ENCODE results near the gene PRMT5.
A peak's percentile ranks its signal among the peaks of the same experiment; 100 is the strongest.

The PRMT5 gene

DNA sequence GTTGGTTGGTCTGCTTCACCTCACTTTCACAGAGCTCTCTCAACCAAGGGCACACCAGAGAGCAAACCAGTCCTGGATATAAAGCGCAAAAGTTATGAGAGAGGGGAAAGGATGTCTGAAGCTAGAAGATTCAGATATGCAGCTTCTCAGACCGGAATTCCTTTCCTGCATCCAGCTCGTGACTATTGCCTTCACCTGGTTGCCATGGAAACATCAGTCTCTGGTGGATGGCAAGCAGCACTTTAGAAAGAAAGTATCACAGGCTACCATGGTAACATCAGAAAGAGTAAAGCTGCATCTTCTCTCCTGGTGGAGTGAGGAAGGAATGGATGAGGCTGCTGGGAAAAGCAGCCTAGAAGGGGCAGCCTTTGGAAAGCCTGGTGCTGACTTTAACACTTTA, 32.4 kb downstream of the PRMT5 start:
- DNase-seq, result no peak

- DNase-seq, result no peak
Measured at GRCh38 chr14:22896356-22896755, 32.8 kb downstream of the PRMT5 start.

- no peak for DNase-seq
Measured at GRCh38 chr14:22895402-22895801, 33.8 kb downstream of the PRMT5 start.

GRCh38 chr14:22893706-22894105, 35.5 kb downstream of the PRMT5 start:
- DNase-seq, result no peak

DNA sequence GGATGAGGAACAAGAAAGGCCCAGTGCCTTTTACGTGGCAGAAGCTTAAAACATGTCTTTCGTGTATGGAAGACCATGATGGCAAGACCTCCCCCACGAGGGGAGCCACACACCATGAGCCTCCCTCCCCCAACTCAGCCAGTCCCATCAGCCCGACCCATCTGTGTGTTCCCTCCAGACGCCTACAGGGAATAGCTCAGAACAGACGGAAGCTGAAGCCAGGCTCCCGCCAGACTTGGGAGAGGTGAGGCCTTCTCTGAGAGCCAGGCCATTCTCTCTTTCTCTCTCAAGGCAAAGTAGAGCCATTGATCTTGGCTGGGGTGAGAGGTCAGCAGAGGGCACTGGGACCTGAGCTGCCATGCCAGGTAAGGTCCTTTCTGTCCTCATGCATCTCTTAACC, 36.7 kb downstream of the PRMT5 start:
- no peak for DNase-seq

- no peak for DNase-seq
Measured at GRCh38 chr14:22890416-22890815, 38.8 kb downstream of the PRMT5 start.

DNA sequence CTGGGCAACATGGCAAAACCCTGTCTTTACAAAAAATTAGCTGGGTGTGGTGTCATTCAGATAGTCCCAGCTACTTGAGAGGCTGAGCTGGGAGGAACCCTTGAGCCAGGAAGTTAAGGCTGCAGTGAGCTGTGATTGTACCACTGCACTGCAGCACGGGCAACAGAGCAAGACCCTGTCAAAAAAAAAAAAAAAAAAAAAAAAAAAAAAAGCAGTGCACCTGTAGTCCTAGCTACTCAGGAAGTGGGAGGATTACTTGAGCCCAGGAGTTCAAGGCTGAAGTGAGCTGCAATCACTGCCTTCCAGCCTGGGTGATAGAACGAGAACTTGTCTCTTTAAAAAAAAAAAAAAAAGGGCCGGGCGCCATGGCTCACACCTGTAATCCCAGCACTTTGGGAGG, 40.5 kb downstream of the PRMT5 start:
- no peak for DNase-seq

GRCh38 chr14:22887990-22888378, 41.2 kb downstream of the PRMT5 start:
- no peak for DNase-seq

GRCh38 chr14:22887260-22887989, 41.8 kb downstream of the PRMT5 start:
- DNase-seq, result peak; percentile 25 to 28

DNA sequence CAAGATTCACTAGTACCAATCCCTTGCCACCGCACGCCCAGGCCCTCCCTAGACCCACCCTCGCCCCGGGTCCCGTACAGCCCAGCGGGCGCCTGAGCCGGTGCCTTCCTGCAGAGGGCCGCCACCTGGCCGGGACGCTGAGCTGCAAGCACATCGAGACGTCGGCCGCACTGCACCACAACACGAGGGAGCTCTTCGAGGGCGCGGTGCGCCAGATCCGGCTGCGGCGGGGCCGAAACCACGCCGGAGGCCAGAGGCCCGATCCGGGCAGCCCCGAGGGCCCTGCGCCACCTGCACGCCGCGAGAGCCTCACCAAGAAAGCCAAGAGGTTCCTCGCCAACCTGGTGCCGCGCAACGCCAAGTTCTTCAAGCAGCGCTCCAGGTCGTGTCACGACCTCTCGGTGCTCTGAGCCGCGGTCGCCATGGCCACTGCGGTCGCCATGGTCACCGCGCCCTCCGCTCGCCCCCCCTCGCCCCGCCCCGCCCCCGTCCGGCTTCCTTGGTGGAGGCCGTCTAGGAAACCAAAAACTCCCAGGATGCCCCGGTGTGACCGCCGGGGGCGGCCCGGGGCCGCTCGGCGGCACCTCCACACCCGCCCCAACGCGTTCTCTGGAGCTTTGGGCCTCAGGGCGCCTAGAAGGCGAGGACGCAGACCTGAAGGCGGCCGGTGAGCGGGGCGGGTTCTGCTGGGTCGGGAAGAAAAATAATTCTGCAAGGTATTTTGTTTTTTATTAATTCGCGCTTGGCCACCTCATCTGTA, 42.5 kb downstream of the PRMT5 start:
- DNase-seq, result peak; percentile 7 to 32

DNA sequence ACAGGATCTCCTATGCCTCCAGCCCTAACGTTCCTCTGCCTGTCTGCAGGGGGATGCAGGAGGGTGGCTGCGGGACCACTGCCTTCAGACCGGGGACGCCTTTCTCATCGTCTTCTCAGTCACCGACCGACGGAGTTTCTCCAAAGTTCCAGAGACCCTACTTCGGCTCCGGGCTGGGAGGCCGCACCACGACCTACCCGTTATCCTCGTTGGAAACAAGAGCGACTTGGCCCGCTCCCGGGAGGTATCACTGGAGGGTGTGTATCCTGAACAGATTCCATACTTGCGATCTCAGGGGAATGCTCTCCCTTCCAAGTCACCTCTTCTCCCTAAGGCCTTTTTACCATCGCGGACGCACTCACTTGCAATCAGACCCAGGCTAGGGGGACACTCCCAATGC, 43.2 kb downstream of the PRMT5 start:
- DNase-seq, result no peak

GRCh38 chr14:22884738-22885523, 44.2 kb downstream of the PRMT5 start:
- no peak for DNase-seq

- peak; percentile 36 to 60 for DNase-seq
Measured at GRCh38 chr14:22884076-22884737, 45.0 kb downstream of the PRMT5 start.

GRCh38 chr14:22883173-22883976, 45.8 kb downstream of the PRMT5 start, which contains the start of gene REM2:
Gene REM2, plus strand, starts transcription at chr14:22883222. Its CDS starts 66 bp downstream, at chr14:22883288.
- no peak for DNase-seq

DNA sequence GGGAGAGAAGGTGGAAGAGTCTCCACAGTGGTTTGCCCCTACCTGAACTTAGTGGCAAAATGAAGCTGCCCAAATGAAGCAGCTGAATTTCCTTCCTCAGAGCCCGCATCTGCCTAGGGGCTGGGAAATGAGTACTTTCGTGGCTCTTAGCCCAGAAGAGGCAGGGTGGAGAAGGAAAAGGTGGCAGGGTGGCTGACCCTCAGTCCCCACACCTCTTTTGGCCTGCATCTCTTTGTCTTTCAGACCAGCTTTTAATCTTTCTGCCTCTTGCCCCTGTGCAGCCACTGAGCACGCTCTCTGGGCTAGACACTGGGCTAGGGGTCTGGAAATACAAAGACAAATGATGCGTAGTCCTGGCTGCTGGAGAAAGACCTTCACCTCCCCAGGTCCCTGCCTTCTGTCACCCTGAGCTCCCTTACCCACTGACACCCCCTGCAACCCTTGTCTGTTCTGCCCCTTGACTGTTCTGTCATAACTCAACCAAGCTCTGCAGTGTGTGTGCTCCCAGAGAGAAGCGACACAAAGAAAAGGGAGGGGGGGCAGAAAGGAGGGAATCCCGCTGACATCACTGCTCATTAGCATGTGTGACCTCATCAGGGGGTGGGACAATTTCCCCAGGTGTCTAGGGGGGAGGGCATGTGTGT, 46.5 kb downstream of the PRMT5 start:
- no peak for DNase-seq

DNA sequence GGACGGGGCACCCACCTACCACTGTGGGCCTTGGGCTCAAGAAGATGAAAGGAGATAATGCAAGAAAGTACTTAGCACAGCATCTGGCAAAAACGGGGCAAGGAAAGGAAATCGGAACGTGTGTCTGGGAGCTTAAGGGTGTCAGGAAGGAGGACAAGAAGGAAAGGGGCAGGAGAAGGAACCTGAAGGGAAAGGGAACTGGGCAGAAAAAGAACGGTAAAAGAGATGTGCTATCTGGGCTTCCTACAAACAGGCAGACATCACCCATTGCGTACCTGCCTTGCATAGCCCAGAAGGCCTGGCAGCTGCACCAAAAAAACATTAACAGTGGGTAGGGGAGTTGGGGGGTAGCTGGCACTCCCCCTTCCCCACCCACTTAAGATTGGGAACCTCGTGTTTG, 47.1 kb downstream of the PRMT5 start:
- no peak for DNase-seq

DNA sequence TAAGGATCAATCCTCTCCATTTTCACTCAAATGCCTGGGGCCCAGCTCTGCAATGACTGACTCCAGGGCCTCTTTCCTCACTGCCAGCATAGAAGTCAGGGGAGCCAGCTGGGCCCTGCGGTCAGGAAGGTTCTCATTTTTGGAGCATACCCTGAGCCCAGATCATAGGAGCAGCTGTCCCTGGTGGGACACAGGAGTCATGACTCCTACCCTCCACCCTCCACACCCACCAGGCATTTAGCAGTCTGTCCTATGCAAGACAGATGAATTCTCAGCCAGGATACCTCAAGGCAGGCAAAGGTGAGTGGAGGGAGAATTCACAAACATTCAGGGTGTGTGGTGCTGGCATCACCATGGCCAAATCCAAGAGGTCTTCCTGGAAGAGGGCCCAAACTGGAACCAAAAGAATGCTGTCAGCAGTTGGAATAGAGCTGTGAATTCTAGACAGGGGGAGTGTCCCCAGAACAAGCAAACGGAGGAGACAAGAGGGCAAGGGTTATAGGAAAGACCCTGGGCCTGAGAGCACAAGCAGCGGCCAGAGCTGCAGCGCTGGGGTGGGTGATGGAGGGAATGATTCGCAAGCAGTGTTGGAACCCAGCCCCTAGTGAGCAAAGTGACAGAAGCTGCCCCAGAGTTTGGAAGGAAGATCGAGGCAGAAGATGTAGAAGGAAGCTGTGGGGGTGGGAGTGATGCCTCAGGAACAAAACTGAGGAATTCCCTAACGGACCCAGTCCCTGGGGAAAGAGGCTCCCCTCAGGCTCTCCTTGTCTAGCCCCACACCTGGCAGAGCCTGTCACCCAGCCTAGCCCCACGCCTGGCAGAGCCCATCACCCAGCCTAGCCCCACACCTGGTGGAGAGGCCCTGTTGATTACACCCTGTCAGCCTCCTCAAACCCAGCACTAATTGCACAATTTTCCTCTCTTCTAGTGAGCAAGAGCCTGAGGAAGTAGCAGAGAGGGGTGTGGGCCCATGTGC, 50.6 kb downstream of the PRMT5 start:
- DNase-seq, result no peak

DNA sequence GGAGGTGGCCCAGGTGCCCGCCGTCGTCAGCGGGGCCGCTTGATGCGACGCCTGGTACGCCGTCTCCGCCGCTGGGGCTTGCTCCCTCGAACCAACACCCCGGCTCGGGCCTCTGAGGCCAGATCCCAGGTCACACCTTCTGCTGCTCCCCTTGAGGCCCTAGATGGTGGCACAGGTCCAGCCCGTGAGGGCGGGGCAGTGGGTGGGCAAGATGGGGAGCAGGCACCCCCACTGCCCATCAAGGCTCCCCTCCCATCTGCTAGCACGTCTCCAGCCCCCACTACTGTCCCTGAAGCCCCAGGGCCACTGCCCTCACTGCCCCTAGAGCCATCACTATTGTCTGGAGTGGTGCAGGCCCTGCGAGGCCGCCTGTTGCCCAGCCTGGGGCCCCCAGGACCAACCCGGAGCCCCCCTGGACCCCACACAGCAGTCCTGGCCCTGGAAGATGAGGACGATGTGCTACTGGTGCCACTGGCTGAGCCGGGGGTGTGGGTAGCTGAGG, 52.1 kb downstream of the PRMT5 start:
- DNase-seq, result no peak

DNA sequence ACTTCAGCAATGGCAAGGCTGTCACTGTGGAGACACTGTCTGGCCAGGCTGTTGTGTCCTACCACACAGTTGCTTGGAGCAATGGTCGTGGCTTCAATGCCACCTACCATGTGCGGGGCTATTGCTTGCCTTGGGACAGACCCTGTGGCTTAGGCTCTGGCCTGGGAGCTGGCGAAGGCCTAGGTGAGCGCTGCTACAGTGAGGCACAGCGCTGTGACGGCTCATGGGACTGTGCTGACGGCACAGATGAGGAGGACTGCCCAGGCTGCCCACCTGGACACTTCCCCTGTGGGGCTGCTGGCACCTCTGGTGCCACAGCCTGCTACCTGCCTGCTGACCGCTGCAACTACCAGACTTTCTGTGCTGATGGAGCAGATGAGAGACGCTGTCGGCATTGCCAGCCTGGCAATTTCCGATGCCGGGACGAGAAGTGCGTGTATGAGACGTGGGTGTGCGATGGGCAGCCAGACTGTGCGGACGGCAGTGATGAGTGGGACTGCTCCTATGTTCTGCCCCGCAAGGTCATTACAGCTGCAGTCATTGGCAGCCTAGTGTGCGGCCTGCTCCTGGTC, 53.3 kb downstream of the PRMT5 start:
- no peak for DNase-seq

Measured in inflammatory macrophage (primary cell).